ENCODE measurements around the gene FAR2.
"Not testable (repeated sequence)": the region's sequence is repeated elsewhere in the genome, so short reads cannot be mapped to it uniquely, and the experiment has no call there.

DNA sequence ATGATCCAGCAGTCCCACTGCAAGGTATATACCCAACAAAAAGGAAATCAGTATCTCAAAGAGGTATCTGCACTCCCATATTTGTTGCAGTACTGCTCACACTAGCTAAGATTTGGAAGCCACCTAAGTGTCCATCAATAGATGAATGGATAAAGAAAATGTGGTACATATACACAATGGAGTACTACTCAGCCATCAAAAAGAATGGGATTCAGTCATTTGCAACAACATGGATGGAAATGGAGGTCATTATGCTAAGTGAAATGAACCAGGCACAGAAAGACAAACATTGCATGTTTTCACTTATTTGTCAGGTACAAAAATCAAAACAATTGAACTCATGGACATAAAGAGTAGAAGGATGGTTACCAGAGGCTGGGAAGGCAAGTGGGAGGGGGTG lies 141.4 kb downstream of the FAR2 start:
- TF ChIP-seq, protein P1, sequence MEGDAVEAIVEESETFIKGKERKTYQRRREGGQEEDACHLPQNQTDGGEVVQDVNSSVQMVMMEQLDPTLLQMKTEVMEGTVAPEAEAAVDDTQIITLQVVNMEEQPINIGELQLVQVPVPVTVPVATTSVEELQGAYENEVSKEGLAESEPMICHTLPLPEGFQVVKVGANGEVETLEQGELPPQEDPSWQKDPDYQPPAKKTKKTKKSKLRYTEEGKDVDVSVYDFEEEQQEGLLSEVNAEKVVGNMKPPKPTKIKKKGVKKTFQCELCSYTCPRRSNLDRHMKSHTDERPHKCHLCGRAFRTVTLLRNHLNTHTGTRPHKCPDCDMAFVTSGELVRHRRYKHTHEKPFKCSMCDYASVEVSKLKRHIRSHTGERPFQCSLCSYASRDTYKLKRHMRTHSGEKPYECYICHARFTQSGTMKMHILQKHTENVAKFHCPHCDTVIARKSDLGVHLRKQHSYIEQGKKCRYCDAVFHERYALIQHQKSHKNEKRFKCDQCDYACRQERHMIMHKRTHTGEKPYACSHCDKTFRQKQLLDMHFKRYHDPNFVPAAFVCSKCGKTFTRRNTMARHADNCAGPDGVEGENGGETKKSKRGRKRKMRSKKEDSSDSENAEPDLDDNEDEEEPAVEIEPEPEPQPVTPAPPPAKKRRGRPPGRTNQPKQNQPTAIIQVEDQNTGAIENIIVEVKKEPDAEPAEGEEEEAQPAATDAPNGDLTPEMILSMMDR (IDR thresholded peaks at IDR 0.05): not testable (repeated sequence)
- not testable (repeated sequence) for TF ChIP-seq ZFX (IDR thresholded peaks at IDR 0.05; ENCODE audit: borderline replicate concordance)
